ENCODE measurements around the gene C2orf80.
"Not testable (repeated sequence)": the region's sequence is repeated elsewhere in the genome, so short reads cannot be mapped to it uniquely, and the experiment has no call there.

Gene C2orf80

GRCh38 chr2:208153156-208153555 is 36.7 kb downstream of the C2orf80 start:
- no peak overlapping the region for H3K4me3 Mint-ChIP-seq
- H3K36me3 Mint-ChIP-seq (ENCODE audit: low read depth): no peaks in the 10 kb centered on the region
- no peaks in the 10 kb centered on the region for H3K27me3 Mint-ChIP-seq (ENCODE audit: low read depth)
- no peaks in the 10 kb centered on the region for H3K9me3 Mint-ChIP-seq
- H3K27ac Mint-ChIP-seq: no peak overlapping the region
- H3K4me1 Mint-ChIP-seq (ENCODE audit: low read depth): no peaks in the 10 kb centered on the region

- no peaks in the 10 kb centered on the region for H3K36me3 Mint-ChIP-seq (ENCODE audit: low read depth)
- H3K4me1 Mint-ChIP-seq (ENCODE audit: low read depth): no peaks in the 10 kb centered on the region
- no peak overlapping the region for H3K27ac Mint-ChIP-seq
- H3K4me3 Mint-ChIP-seq: no peak overlapping the region
- H3K27me3 Mint-ChIP-seq (ENCODE audit: low read depth): no peaks in the 10 kb centered on the region
- no peaks in the 10 kb centered on the region for H3K9me3 Mint-ChIP-seq
These were observed 38.9 kb downstream of the C2orf80 start for GRCh38 chr2:208150956-208151355.

- H3K9me3 Mint-ChIP-seq: no peaks in the 10 kb centered on the region
- H3K27me3 Mint-ChIP-seq (ENCODE audit: low read depth): no peaks in the 10 kb centered on the region
- no peak overlapping the region for H3K4me3 Mint-ChIP-seq
- H3K36me3 Mint-ChIP-seq (ENCODE audit: low read depth): no peaks in the 10 kb centered on the region
- H3K4me1 Mint-ChIP-seq (ENCODE audit: low read depth): no peaks in the 10 kb centered on the region
- H3K27ac Mint-ChIP-seq: no peak overlapping the region
These were observed 39.7 kb downstream of the C2orf80 start for GRCh38 chr2:208150094-208150493.

GRCh38 chr2:208148803-208149202 is 41.0 kb downstream of the C2orf80 start:
- no peak overlapping the region for H3K27ac Mint-ChIP-seq
- no peaks in the 10 kb centered on the region for H3K27me3 Mint-ChIP-seq (ENCODE audit: low read depth)
- H3K4me3 Mint-ChIP-seq: no peak overlapping the region
- no peaks in the 10 kb centered on the region for H3K4me1 Mint-ChIP-seq (ENCODE audit: low read depth)
- no peaks in the 10 kb centered on the region for H3K36me3 Mint-ChIP-seq (ENCODE audit: low read depth)
- H3K9me3 Mint-ChIP-seq: no peaks in the 10 kb centered on the region

- H3K4me1 Mint-ChIP-seq (ENCODE audit: low read depth): no peaks in the 10 kb centered on the region
- no peaks in the 10 kb centered on the region for H3K36me3 Mint-ChIP-seq (ENCODE audit: low read depth)
- H3K4me3 Mint-ChIP-seq: no peak overlapping the region
- no peaks in the 10 kb centered on the region for H3K9me3 Mint-ChIP-seq
- no peak overlapping the region for H3K27ac Mint-ChIP-seq
- H3K27me3 Mint-ChIP-seq (ENCODE audit: low read depth): no peaks in the 10 kb centered on the region
These were observed 42.1 kb downstream of the C2orf80 start for GRCh38 chr2:208147759-208148158.

GRCh38 chr2:208147008-208147407 is 42.8 kb downstream of the C2orf80 start:
- no peak overlapping the region for H3K4me3 Mint-ChIP-seq
- H3K36me3 Mint-ChIP-seq (ENCODE audit: low read depth): no peaks in the 10 kb centered on the region
- no peaks in the 10 kb centered on the region for H3K27me3 Mint-ChIP-seq (ENCODE audit: low read depth)
- no peak overlapping the region for H3K27ac Mint-ChIP-seq
- H3K9me3 Mint-ChIP-seq: no peaks in the 10 kb centered on the region
- no peaks in the 10 kb centered on the region for H3K4me1 Mint-ChIP-seq (ENCODE audit: low read depth)

GRCh38 chr2:208146006-208146405 is 43.8 kb downstream of the C2orf80 start, which contains the start of gene CRYGB:
Gene CRYGB, minus strand, starts transcription at chr2:208146158. Its CDS starts 38 bp downstream, at chr2:208146120.
- Mint-ChIP-seq H3K36me3 (ENCODE audit: low read depth) (no peaks in the 10 kb centered on the region), H3K27me3 (ENCODE audit: low read depth) (no peaks in the 10 kb centered on the region), H3K4me3 (no peak within 1 kb of the TSS), H3K27ac (no peak within 1 kb of the TSS), H3K4me1 (ENCODE audit: low read depth) (no peaks in the 10 kb centered on the region), H3K9me3 (no peaks in the 10 kb centered on the region)

GRCh38 chr2:208142925-208143799 is 46.7 kb downstream of the C2orf80 start:
- Mint-ChIP-seq H3K36me3 (ENCODE audit: low read depth) (no peaks in the 10 kb centered on the region), H3K4me3 (no peak overlapping the region), H3K27me3 (ENCODE audit: low read depth) (no peaks in the 10 kb centered on the region), H3K4me1 (ENCODE audit: low read depth) (no peaks in the 10 kb centered on the region), H3K9me3 (peaks cover 3% of the 10 kb centered on the region), H3K27ac (no peak overlapping the region)

- peaks cover 7% of the 10 kb centered on the region for H3K9me3 Mint-ChIP-seq
- no peak overlapping the region for H3K4me3 Mint-ChIP-seq
- H3K27ac Mint-ChIP-seq: no peak overlapping the region
These were observed 47.4 kb downstream of the C2orf80 start for GRCh38 chr2:208142240-208142924.

GRCh38 chr2:208139447-208139846 is 50.4 kb downstream of the C2orf80 start:
- H3K4me3 Mint-ChIP-seq: no peak overlapping the region
- H3K9me3 Mint-ChIP-seq: peaks cover 7% of the 10 kb centered on the region
- peaks cover 9% of the 10 kb centered on the region for H3K4me1 Mint-ChIP-seq (ENCODE audit: low read depth)
- no peaks in the 10 kb centered on the region for H3K36me3 Mint-ChIP-seq (ENCODE audit: low read depth)
- H3K27ac Mint-ChIP-seq: no peak overlapping the region
- no peaks in the 10 kb centered on the region for H3K27me3 Mint-ChIP-seq (ENCODE audit: low read depth)

More at GRCh38 chr2:208142240-208142924, 47.4 kb downstream of the C2orf80 start:
- Mint-ChIP-seq H3K36me3 (ENCODE audit: low read depth) (no peaks in the 10 kb centered on the region), H3K4me1 (ENCODE audit: low read depth) (no peaks in the 10 kb centered on the region), H3K27me3 (ENCODE audit: low read depth) (no peaks in the 10 kb centered on the region)

GRCh38 chr2:208138334-208138733 is 51.5 kb downstream of the C2orf80 start:
- H3K4me3 Mint-ChIP-seq; H3K4me1 Mint-ChIP-seq (ENCODE audit: low read depth); H3K27me3 Mint-ChIP-seq (ENCODE audit: low read depth); H3K27ac Mint-ChIP-seq; H3K9me3 Mint-ChIP-seq; H3K36me3 Mint-ChIP-seq (ENCODE audit: low read depth): not testable (repeated sequence)

GRCh38 chr2:208136716-208137094 is 53.1 kb downstream of the C2orf80 start:
- no peak overlapping the region for H3K27ac Mint-ChIP-seq
- H3K36me3 Mint-ChIP-seq (ENCODE audit: low read depth): no peaks in the 10 kb centered on the region
- H3K4me1 Mint-ChIP-seq (ENCODE audit: low read depth): peaks cover 9% of the 10 kb centered on the region
- H3K27me3 Mint-ChIP-seq (ENCODE audit: low read depth): peaks cover 4% of the 10 kb centered on the region
- H3K9me3 Mint-ChIP-seq: peaks cover 7% of the 10 kb centered on the region
- no peak overlapping the region for H3K4me3 Mint-ChIP-seq

- Mint-ChIP-seq H3K27me3 (ENCODE audit: low read depth) (peaks cover 4% of the 10 kb centered on the region), H3K9me3 (peaks cover 7% of the 10 kb centered on the region), H3K4me3 (no peak overlapping the region), H3K4me1 (ENCODE audit: low read depth) (peaks cover 9% of the 10 kb centered on the region), H3K36me3 (ENCODE audit: low read depth) (no peaks in the 10 kb centered on the region), H3K27ac (no peak overlapping the region)
These were observed 53.8 kb downstream of the C2orf80 start for GRCh38 chr2:208135794-208136715.

- no peaks in the 10 kb centered on the region for H3K36me3 Mint-ChIP-seq (ENCODE audit: low read depth)
- H3K27ac Mint-ChIP-seq: no peak overlapping the region
- H3K27me3 Mint-ChIP-seq (ENCODE audit: low read depth): peaks cover 4% of the 10 kb centered on the region
- peaks cover 7% of the 10 kb centered on the region for H3K9me3 Mint-ChIP-seq
- peaks cover 9% of the 10 kb centered on the region for H3K4me1 Mint-ChIP-seq (ENCODE audit: low read depth)
- no peak overlapping the region for H3K4me3 Mint-ChIP-seq
These were observed 54.8 kb downstream of the C2orf80 start for GRCh38 chr2:208134928-208135586.

All from T-helper 1 cell treated with Interleukin-12 subunit alpha and Interleukin-12 subunit beta and Interleukin-4 antibody, amounts not matched to agents 30 μg/mL and 1 μg/mL, for 36 hours (primary cell).